Sigmoid colon (tissue), 4 donors: ENCODE data around the gene DAAM1.

Experiments used
- CTCF ChIP-seq, 4 experiments: fragments of 450-650 bp in 3 of 4; fragments of 200-600 bp in 1 of 4; IDR thresholded peaks; one replicate each; pipeline ENCODE4 v1.5.1; 2016 to 2019; ENCODE audit warnings: antibody characterized with exemption in 4 of 4, mild to moderate bottlenecking in 3 of 4, moderate library complexity in 2 of 4
- POLR2A ChIP-seq, 2 donors: fragments of 450-650 bp; IDR thresholded peaks; one replicate each; pipeline ENCODE4 v1.6.1; 2016; ENCODE audit warnings: antibody characterized with exemption in 2 of 2, mild to moderate bottlenecking in 2 of 2, moderate library complexity in 2 of 2
- POLR2AphosphoS5 ChIP-seq, 4 donors: sonication (generic); formaldehyde crosslinking; IDR thresholded peaks; one replicate each; pipeline ENCODE4 v1.6.1; 2017; ENCODE audit warnings: antibody characterized with exemption in 4 of 4

- TF ChIP-seq CTCF (IDR thresholded peaks at IDR 0.05), result no peak
- TF ChIP-seq POLR2A (IDR thresholded peaks at IDR 0.05), result no peak
- TF ChIP-seq POLR2AphosphoS5 (IDR thresholded peaks at IDR 0.05), result no peak
Observed at GRCh38 chr14:59182641-59183040, 5.8 kb upstream of the DAAM1 start.
